ENCODE data around the gene SLC17A6. TPM values are rescaled to one million over a fixed set of nuclear protein-coding genes. Genes with fewer than 3 reads are reported as not detected.

SLC17A6 gene
- total RNA-seq, 1 donor from 2014 or later = not detected

GRCh38 chr11:22389526-22390282, 51.5 kb downstream of the SLC17A6 start:
- H3K4me1 ChIP-seq = no peaks in the 10 kb centered on the region
- TF ChIP-seq CTCF (IDR thresholded peaks at IDR 0.05; ENCODE audit: borderline replicate concordance) = no peak
- H3K36me3 ChIP-seq = no peaks in the 10 kb centered on the region
- no peaks in the 10 kb centered on the region for H3K9me3 ChIP-seq (replicated peaks)
- no peak overlapping the region for H3K27ac ChIP-seq (replicated peaks)
- intact Hi-C loops (cut with micrococcal nuclease) = no loop called here
- no peak for DNase-seq
- H3K4me3 ChIP-seq = no peak overlapping the region
- H3K27me3 ChIP-seq (ENCODE audit: low read depth) = peaks cover 13% of the 10 kb centered on the region

GRCh38 chr11:22390283-22390655, 52.1 kb downstream of the SLC17A6 start:
- peaks cover 10% of the 10 kb centered on the region for H3K27me3 ChIP-seq (ENCODE audit: low read depth)
- H3K27ac ChIP-seq (replicated peaks) = no peak overlapping the region
- H3K9me3 ChIP-seq (replicated peaks) = no peaks in the 10 kb centered on the region
- TF ChIP-seq CTCF (IDR thresholded peaks at IDR 0.05; ENCODE audit: borderline replicate concordance) = no peak
- intact Hi-C loops (cut with micrococcal nuclease) = no loop called here
- no peak overlapping the region for H3K4me3 ChIP-seq
- H3K36me3 ChIP-seq = no peaks in the 10 kb centered on the region
- DNase-seq = no peak
- no peaks in the 10 kb centered on the region for H3K4me1 ChIP-seq

GRCh38 chr11:22392561-22392960, 54.4 kb downstream of the SLC17A6 start:
- Histone ChIP-seq H3K4me3 (no peak overlapping the region), H3K36me3 (no peaks in the 10 kb centered on the region), H3K27me3 (ENCODE audit: low read depth) (peaks cover 8% of the 10 kb centered on the region), H3K9me3 (replicated peaks) (no peaks in the 10 kb centered on the region), H3K4me1 (no peaks in the 10 kb centered on the region), H3K27ac (replicated peaks) (no peak overlapping the region)
- intact Hi-C loops (cut with micrococcal nuclease) = no loop called here
- no peak for DNase-seq
- TF ChIP-seq CTCF (IDR thresholded peaks at IDR 0.05; ENCODE audit: borderline replicate concordance) = no peak

- TF ChIP-seq CTCF (IDR thresholded peaks at IDR 0.05; ENCODE audit: borderline replicate concordance) = no peak
- Histone ChIP-seq H3K27me3 (ENCODE audit: low read depth) (no peaks in the 10 kb centered on the region), H3K4me3 (no peak overlapping the region), H3K4me1 (no peaks in the 10 kb centered on the region), H3K9me3 (replicated peaks) (no peaks in the 10 kb centered on the region), H3K27ac (replicated peaks) (no peak overlapping the region), H3K36me3 (no peaks in the 10 kb centered on the region)
- no peak for DNase-seq
- intact Hi-C loops (cut with micrococcal nuclease) = no loop called here
These were observed 67.2 kb downstream of the SLC17A6 start for GRCh38 chr11:22405377-22405776.

GRCh38 chr11:22407267-22407666, 69.1 kb downstream of the SLC17A6 start:
- Histone ChIP-seq H3K9me3 (replicated peaks) (no peaks in the 10 kb centered on the region), H3K27ac (replicated peaks) (no peak overlapping the region), H3K4me1 (no peaks in the 10 kb centered on the region), H3K4me3 (no peak overlapping the region), H3K36me3 (no peaks in the 10 kb centered on the region), H3K27me3 (ENCODE audit: low read depth) (no peaks in the 10 kb centered on the region)
- intact Hi-C loops (cut with micrococcal nuclease) = no loop called here
- no peak for DNase-seq
- TF ChIP-seq CTCF (IDR thresholded peaks at IDR 0.05; ENCODE audit: borderline replicate concordance) = no peak

All from left ventricle myocardium inferior (tissue), 1 donor.